Caco-2 (cell line): ENCODE results near the gene RUNDC3A. TPM values are rescaled to one million over a fixed set of nuclear protein-coding genes. Genes with fewer than 3 reads are reported as not detected.

Experiments
- BruUV-seq: library from RNA; stranded (reverse); fragments of 400-500 nt; replicated peaks from 2 replicates; lab custom pipeline; 2021; lab: Mats Ljungman, UMichigan
- CTCF ChIA-PET: fragments of 300-600 bp; sonication (Branson Sonifier 250); formaldehyde crosslinking; loops from one replicate; lab custom pipeline; 2022; ENCODE audit warnings: antibody characterized with exemption; lab: Charles Lee
- POLR2A ChIA-PET: fragments of 300-600 bp; sonication (Branson Sonifier 250); formaldehyde crosslinking; loops from one replicate; lab custom pipeline; 2022; ENCODE audit warnings: antibody characterized with exemption; lab: Charles Lee
- DNase-seq, 2 experiments: peaks; one replicate each; pipeline versions ENCODE4 v3.0.0 to v3.0.0-alpha.2; 2020 to 2022
- H3K27me3 ChIP-seq: replicated peaks from 2 replicates; pipeline ENCODE4 v1.6.0; 2011; ENCODE audit warnings: low read length; ENCODE audit not compliant: control insufficient read depth, insufficient read depth
- H3K36me3 ChIP-seq: 2 replicates; pipeline ENCODE4 v1.5.1; 2011; ENCODE audit warnings: low read length; ENCODE audit not compliant: control insufficient read depth, insufficient read depth
- H3K4me1 ChIP-seq: fragments of 250-450 bp; sonication (Bioruptor Pico); 2 replicates; pipeline ENCODE4 v1.5.1; 2020; ENCODE audit warnings: mild to moderate bottlenecking
- H3K4me3 ChIP-seq: 2 replicates; pipeline ENCODE4 v1.5.1; 2011; ENCODE audit warnings: low read depth, mild to moderate bottlenecking, control low read depth, low read length
- H3K9me3 ChIP-seq: fragments of 250-450 bp; sonication (Bioruptor Pico); 2 replicates; pipeline ENCODE4 v1.5.1; 2020; ENCODE audit warnings: mild to moderate bottlenecking, moderate library complexity
- H3K27ac Mint-ChIP-seq: one replicate; pipeline ENCODE4 v1.8.0; 2022; ENCODE audit warnings: mixed read lengths; ENCODE audit not compliant: unreplicated experiment
- H3K27me3 Mint-ChIP-seq: one replicate; pipeline ENCODE4 v1.8.0; 2022; ENCODE audit warnings: mixed read lengths; ENCODE audit not compliant: insufficient read depth, unreplicated experiment
- H3K36me3 Mint-ChIP-seq: one replicate; pipeline ENCODE4 v1.8.0; 2022; ENCODE audit warnings: mild to moderate bottlenecking, mixed read lengths; ENCODE audit not compliant: insufficient read depth, unreplicated experiment
- H3K4me1 Mint-ChIP-seq: one replicate; pipeline ENCODE4 v1.8.0; 2022; ENCODE audit warnings: low read depth, mixed read lengths; ENCODE audit not compliant: unreplicated experiment
- H3K4me3 Mint-ChIP-seq: one replicate; pipeline ENCODE4 v1.8.0; 2022; ENCODE audit warnings: mild to moderate bottlenecking, moderate library complexity, mixed read lengths; ENCODE audit not compliant: unreplicated experiment
- H3K9me3 Mint-ChIP-seq: one replicate; pipeline ENCODE4 v1.8.0; 2022; ENCODE audit warnings: mixed read lengths; ENCODE audit not compliant: unreplicated experiment
- CTCF ChIP-seq, 2 experiments: fragments of 200-600 bp in 1 of 2; IDR thresholded peaks; 1 replicate in 1 of 2; 2 replicates in 1 of 2; pipeline versions ENCODE4 v1.5.1 to v1.8.0; 2011 to 2022; ENCODE audit warnings: antibody characterized with exemption in 1 of 2, control low read depth in 1 of 2, inconsistent platforms in 1 of 2, low read depth in 1 of 2, low read length in 1 of 2, mild to moderate bottlenecking in 1 of 2, moderate library complexity in 1 of 2; ENCODE audit not compliant: insufficient read depth in 1 of 2, severe bottlenecking in 1 of 2, unreplicated experiment in 1 of 2
- intact Hi-C: fragments of 100-400 bp; cut with micrococcal nuclease; formaldehyde crosslinking; loops from one replicate; pipeline ENCODE4 v1.10.0; 2022; ENCODE audit not compliant: unreplicated experiment
- total RNA-seq: library from RNA; stranded (reverse); gene quantifications from 2 replicates; pipeline ENCODE4 v1.2.3, GENCODE V29; 2022

RUNDC3A gene
- total RNA-seq, 1 experiment from 2014 or later: 0.34 TPM

DNA sequence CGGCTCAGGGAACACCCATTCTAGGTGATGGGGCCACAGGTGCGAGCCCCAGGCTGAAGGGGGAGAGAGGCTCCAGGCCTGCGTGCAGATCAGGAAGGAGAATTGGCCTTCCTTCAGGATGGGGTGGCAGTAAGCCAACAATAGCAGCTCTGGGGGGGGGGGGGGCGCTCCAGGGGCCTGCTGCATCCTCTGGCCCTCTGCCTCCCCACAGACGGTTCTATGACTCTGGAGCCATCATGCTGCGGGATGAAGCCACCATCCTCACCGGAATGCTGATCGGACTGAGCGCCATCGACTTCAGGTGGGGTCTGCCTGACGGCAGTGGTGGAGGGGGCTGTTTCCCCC is 6.1 kb downstream of the RUNDC3A start:
- TF ChIP-seq CTCF (IDR thresholded peaks at IDR 0.05; ENCODE audit: insufficient read depth in 1 of 2, low read depth in 1 of 2, low read length in 1 of 2, severe bottlenecking in 1 of 2, unreplicated experiment in 1 of 2): no peak
- Histone ChIP-seq H3K4me1 (peaks cover 13% of the 10 kb centered on the region), H3K27me3 (no peaks in the 10 kb centered on the region; the same call in 1 of the 2 replicates), H3K4me3 (peak overlapping the region; percentile 43), H3K36me3 (no peaks in the 10 kb centered on the region), H3K9me3 (no peaks in the 10 kb centered on the region)
- Mint-ChIP-seq H3K4me1 (peaks cover 18% of the 10 kb centered on the region), H3K36me3 (peaks cover 33% of the 10 kb centered on the region), H3K4me3 (peak overlapping the region; percentile 85), H3K9me3 (no peaks in the 10 kb centered on the region), H3K27ac (no peak overlapping the region), H3K27me3 (peaks cover 19% of the 10 kb centered on the region)
- DNase-seq: no peak
- no TSS peak for BruUV-seq
- POLR2A ChIA-PET: no interaction called here
- intact Hi-C loops: no loop called here
- CTCF ChIA-PET: no interaction called here

DNA sequence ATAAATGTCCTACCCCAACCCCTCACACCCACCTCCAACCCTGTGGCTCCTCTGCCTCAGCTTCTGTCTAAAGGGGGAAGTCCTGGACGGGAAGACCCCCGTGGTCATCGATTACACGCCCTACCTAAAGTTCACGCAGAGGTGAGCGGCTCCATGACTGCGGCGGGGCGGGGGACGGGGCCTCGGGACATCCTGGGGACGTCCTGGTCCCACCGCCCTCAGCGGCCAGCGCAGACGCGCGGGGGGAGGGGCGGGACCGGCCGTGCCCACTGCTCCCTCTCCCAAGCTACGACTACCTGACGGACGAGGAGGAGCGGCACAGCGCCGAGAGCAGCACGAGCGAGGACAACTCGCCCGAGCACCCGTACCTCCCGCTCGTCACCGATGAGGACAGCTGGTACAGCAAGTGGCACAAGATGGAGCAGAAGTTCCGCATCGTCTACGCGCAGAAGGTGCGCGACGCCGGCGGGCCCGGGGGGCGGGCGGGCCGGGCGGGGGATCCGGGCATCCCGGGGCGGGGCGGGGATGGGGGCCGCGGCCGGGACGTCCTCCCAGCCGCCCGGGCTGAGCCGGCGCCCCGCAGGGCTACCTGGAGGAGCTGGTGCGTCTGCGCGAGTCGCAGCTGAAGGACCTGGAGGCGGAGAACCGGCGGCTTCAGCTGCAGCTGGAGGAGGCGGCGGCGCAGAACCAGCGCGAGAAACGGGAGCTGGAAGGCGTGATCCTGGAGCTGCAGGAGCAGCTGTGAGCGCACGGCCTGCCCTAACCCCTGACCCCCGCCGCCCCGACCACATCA is 6.7 kb downstream of the RUNDC3A start:
- ChIA-PET POLR2A (no interaction called here), CTCF (interaction anchor here (0.6 kb wide), 1 partner anchor 60 kb away, joined by 3 read pairs; no protein-coding TSS in a partner anchor)
- Mint-ChIP-seq H3K9me3 (no peaks in the 10 kb centered on the region), H3K36me3 (peaks cover 29% of the 10 kb centered on the region), H3K4me1 (peaks cover 18% of the 10 kb centered on the region), H3K27me3 (peaks cover 19% of the 10 kb centered on the region), H3K4me3 (peak overlapping the region; percentile 85), H3K27ac (no peak overlapping the region)
- intact Hi-C loops: no loop called here
- no TSS peak for BruUV-seq
- Histone ChIP-seq H3K36me3 (no peaks in the 10 kb centered on the region), H3K4me1 (peaks cover 13% of the 10 kb centered on the region), H3K9me3 (no peaks in the 10 kb centered on the region), H3K27me3 (no peaks in the 10 kb centered on the region; the same call in 1 of the 2 replicates), H3K4me3 (peak overlapping the region; percentile 43)
- TF ChIP-seq CTCF (IDR thresholded peaks at IDR 0.05; ENCODE audit: insufficient read depth in 1 of 2, low read depth in 1 of 2, low read length in 1 of 2, severe bottlenecking in 1 of 2, unreplicated experiment in 1 of 2): no peak
- peak; percentile 73 to 74 for DNase-seq

- peaks cover 3% of the 10 kb centered on the region; the same call in 1 of the 2 replicates for H3K36me3 ChIP-seq
- H3K4me3 Mint-ChIP-seq: peak overlapping the region; percentile 85
Measured at GRCh38 chr17:44315760-44316731, 7.6 kb downstream of the RUNDC3A start.

More at GRCh38 chr17:44315760-44316731, 7.6 kb downstream of the RUNDC3A start:
- no peaks in the 10 kb centered on the region; the same call in 1 of the 2 replicates for H3K27me3 ChIP-seq
- BruUV-seq: no TSS peak
- peaks cover 13% of the 10 kb centered on the region for H3K4me1 ChIP-seq
- Mint-ChIP-seq H3K36me3 (peaks cover 29% of the 10 kb centered on the region), H3K4me1 (peaks cover 18% of the 10 kb centered on the region), H3K9me3 (no peaks in the 10 kb centered on the region), H3K27ac (no peak overlapping the region), H3K27me3 (peaks cover 19% of the 10 kb centered on the region)
- H3K9me3 ChIP-seq: no peaks in the 10 kb centered on the region
- DNase-seq: peak; percentile 39 to 66
- intact Hi-C loops: no loop called here
- TF ChIP-seq CTCF (IDR thresholded peaks at IDR 0.05; ENCODE audit: insufficient read depth in 1 of 2, low read depth in 1 of 2, low read length in 1 of 2, severe bottlenecking in 1 of 2, unreplicated experiment in 1 of 2): no peak
- POLR2A ChIA-PET: no interaction called here
- H3K4me3 ChIP-seq: peak overlapping the region; percentile 43
- CTCF ChIA-PET: interaction anchor here (0.6 kb wide), 1 partner anchor 61 kb away, joined by 3 read pairs; no protein-coding TSS in a partner anchor
